ENCODE results near the gene PBX3. TPM values are rescaled to one million over a fixed set of nuclear protein-coding genes. Genes with fewer than 3 reads are reported as not detected.

PBX3 gene
- total RNA-seq, 4 donors from 2014 or later: 5.1 to 360 (median 44.1) TPM

DNA sequence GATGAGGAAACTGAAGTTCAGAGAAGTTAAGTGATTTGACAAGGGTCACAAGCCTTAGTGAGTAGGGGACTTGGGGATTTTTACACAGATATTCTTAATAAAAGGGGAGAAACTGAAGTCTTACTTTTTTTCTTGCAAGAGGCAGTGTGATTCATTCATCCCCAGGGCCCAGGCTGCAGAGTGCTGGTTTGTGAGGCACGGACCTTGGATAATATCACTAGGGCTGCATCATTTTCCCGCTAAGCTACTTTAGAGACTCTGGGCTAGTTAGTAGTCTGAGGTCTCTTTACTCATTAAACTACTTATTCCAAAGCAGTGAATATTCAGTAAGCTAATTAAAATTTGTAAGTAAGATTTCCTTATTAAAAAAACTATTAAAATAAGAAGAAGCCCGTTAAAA, 195.0 kb downstream of the PBX3 start:
- no peak for DNase-seq
- no peaks in the 10 kb centered on the region for H3K27me3 ChIP-seq
- H3K27ac ChIP-seq: no peak overlapping the region
- no peak overlapping the region for H3K4me3 ChIP-seq
- peaks cover 0 to 5% of the 10 kb centered on the region in 2 donors for H3K9me3 ChIP-seq
- TF ChIP-seq, protein P1, sequence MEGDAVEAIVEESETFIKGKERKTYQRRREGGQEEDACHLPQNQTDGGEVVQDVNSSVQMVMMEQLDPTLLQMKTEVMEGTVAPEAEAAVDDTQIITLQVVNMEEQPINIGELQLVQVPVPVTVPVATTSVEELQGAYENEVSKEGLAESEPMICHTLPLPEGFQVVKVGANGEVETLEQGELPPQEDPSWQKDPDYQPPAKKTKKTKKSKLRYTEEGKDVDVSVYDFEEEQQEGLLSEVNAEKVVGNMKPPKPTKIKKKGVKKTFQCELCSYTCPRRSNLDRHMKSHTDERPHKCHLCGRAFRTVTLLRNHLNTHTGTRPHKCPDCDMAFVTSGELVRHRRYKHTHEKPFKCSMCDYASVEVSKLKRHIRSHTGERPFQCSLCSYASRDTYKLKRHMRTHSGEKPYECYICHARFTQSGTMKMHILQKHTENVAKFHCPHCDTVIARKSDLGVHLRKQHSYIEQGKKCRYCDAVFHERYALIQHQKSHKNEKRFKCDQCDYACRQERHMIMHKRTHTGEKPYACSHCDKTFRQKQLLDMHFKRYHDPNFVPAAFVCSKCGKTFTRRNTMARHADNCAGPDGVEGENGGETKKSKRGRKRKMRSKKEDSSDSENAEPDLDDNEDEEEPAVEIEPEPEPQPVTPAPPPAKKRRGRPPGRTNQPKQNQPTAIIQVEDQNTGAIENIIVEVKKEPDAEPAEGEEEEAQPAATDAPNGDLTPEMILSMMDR (IDR thresholded peaks at IDR 0.05): no peak
- TF ChIP-seq POLR2A (IDR thresholded peaks at IDR 0.05): no peak
- H3K36me3 ChIP-seq: no peaks in the 10 kb centered on the region
- intact Hi-C loops (cut with DNase I; ENCODE audit: low total_unique reads): no loop called here
- no peaks in the 10 kb centered on the region for H3K4me1 ChIP-seq

DNA sequence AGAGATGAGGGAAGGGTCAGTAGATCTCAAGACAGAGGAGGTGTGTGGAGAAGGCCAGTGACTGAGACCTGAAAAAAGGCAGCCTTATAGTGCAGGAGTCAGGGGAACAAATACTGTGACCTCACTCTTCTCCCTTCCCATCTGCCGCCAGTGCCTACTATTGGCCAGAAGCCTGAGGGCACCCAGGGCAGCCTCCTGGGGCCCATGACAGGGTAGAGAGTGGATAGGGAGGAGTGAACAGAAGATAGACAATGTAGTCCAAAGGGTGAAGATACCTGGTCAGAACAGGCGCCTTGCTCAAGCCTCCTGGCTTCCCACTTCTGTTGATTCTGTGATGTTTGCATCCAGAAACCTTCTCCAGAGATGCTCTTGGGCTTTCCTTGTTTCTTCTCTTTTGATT, 196.7 kb downstream of the PBX3 start:
- Histone ChIP-seq H3K4me3 (no peak overlapping the region), H3K9me3 (peaks cover 0 to 5% of the 10 kb centered on the region in 2 donors), H3K27me3 (no peaks in the 10 kb centered on the region), H3K27ac (no peak overlapping the region), H3K4me1 (no peaks in the 10 kb centered on the region), H3K36me3 (no peaks in the 10 kb centered on the region)
- no peak for DNase-seq
- no peak for TF ChIP-seq POLR2A (IDR thresholded peaks at IDR 0.05)
- TF ChIP-seq, protein P1 (IDR thresholded peaks at IDR 0.05): no peak
- intact Hi-C loops (cut with DNase I; ENCODE audit: low total_unique reads): no loop called here

DNA sequence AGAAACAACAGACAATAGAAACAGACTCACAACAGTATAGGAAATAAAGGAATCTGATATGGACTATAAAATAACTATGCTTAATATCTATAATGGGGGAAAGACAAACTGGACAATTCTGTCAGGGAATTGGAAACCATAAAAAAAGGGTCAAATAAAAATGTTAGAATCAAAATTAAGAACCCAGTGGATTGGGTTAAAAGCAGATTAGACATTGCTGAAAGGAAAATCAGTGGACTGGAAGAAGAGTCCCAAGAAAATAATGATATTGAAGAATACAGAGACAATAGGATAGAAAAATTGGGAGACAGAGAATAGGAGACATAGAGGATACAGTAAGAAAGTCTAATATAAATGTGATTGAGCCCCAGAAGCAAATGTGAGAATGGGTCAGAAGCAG, 199.2 kb downstream of the PBX3 start:
- intact Hi-C loops (cut with DNase I; ENCODE audit: low total_unique reads): no loop called here
- Histone ChIP-seq H3K27me3 (no peaks in the 10 kb centered on the region), H3K4me1 (no peaks in the 10 kb centered on the region), H3K9me3 (peaks cover 0 to 5% of the 10 kb centered on the region in 2 donors), H3K36me3 (no peaks in the 10 kb centered on the region), H3K27ac (no peak overlapping the region), H3K4me3 (no peak overlapping the region)
- TF ChIP-seq, protein P1 (IDR thresholded peaks at IDR 0.05): no peak
- TF ChIP-seq POLR2A (IDR thresholded peaks at IDR 0.05): no peak
- DNase-seq: no peak

DNA sequence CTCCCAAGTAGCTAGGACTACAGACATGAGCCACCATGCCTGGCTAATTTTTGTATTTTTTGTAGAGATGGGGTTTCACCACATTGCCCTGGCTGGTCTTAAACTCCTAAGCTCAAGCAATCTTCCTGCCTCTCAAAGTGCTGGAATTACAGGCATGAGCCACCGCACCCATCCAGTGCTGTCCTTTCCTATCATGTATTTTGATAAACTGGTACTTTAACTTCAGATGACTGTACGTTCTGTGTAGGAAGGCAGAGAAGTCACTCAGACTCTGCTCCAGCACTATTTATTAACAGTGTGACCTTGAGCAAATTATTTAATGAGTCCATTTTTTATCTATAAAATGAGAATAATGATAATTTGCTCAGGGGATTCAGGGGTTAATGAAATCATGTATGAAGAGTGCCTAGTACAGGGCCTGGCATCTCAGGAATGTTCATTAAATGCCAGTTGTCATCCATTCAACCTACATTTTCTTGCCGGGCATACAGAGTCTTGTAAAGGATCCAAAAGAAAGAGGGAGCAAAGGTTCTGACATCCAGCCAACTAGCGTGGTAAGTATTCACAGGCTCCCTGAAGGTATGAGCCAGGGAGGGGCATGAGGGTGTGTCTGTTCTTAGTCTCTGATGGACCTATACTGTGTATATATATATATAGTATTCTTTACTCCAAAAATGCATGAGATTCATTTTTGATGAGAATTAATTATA, 201.9 kb downstream of the PBX3 start:
- DNase-seq: no peak
- Histone ChIP-seq H3K27me3 (no peaks in the 10 kb centered on the region), H3K27ac (no peak overlapping the region), H3K4me1 (no peaks in the 10 kb centered on the region), H3K9me3 (peaks cover 0 to 5% of the 10 kb centered on the region in 2 donors), H3K36me3 (no peaks in the 10 kb centered on the region), H3K4me3 (no peak overlapping the region)
- intact Hi-C loops (cut with DNase I; ENCODE audit: low total_unique reads): no loop called here
- no peak for TF ChIP-seq POLR2A (IDR thresholded peaks at IDR 0.05)
- TF ChIP-seq, protein P1 (IDR thresholded peaks at IDR 0.05): no peak

DNA sequence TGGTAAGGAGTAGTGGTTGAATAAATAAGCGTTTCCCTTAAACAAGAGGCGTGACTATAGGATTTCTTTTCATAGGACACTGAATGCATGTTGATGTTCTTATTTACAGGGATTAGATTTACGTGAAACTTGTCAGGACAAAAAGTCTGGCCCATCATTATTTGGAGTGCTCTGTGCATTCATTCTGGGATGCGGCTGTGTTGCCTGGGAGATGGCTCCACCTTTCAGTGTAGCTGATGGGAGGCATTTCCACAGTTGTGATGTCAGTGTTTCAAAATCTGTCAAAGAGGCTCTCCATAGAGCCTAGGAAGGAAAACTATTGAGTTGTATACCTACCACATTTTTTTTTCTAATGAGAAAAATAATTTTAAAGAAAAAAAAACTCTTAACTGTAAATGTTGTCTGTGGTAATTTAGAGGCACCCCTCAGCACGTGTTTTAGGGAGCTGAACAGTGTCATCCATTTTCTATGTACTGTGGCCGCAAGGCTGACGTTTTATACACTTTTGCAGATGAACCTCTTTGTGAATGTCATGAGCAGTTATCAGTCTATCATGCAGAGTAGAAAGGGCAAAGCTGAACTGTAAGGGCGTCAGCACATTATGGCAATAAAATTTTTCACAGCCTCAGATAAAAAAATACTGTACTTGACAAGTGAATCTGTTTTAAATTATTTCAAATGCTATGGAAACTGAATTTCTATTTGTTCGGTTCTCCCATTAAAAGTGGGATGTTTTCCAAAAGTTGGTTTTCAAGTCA, 202.7 kb downstream of the PBX3 start:
- no peaks in the 10 kb centered on the region for H3K4me1 ChIP-seq
- no peak for TF ChIP-seq POLR2A (IDR thresholded peaks at IDR 0.05)
- TF ChIP-seq, protein P1 (IDR thresholded peaks at IDR 0.05): no peak
- H3K27ac ChIP-seq: no peak overlapping the region
- DNase-seq: no peak
- H3K4me3 ChIP-seq: no peak overlapping the region
- H3K36me3 ChIP-seq: no peaks in the 10 kb centered on the region
- intact Hi-C loops (cut with DNase I; ENCODE audit: low total_unique reads): no loop called here
- H3K27me3 ChIP-seq: no peaks in the 10 kb centered on the region
- peaks cover 0 to 5% of the 10 kb centered on the region in 2 donors for H3K9me3 ChIP-seq
